Uterus (tissue), 2 donors: ENCODE results near the gene OSBPL2.

Experiments used
- CTCF ChIP-seq, 4 experiments: fragments of 200-600 bp in 2 of 4; fragments of 450-650 bp in 2 of 4; sonication (generic) in 2 of 4; IDR thresholded peaks; one replicate each; pipeline ENCODE4 v1.5.1; 2016 to 2019; ENCODE audit warnings: antibody characterized with exemption in 4 of 4, mild to moderate bottlenecking in 2 of 4, moderate library complexity in 1 of 4
- POLR2A ChIP-seq, 2 donors: fragments of 450-650 bp; IDR thresholded peaks; one replicate each; pipeline ENCODE4 v1.6.1; 2016; ENCODE audit warnings: antibody characterized with exemption in 2 of 2, mild to moderate bottlenecking in 1 of 2, moderate library complexity in 1 of 2

GRCh38 chr20:62227977-62228958 is 10.1 kb upstream of the OSBPL2 start:
- TF ChIP-seq POLR2A (IDR thresholded peaks at IDR 0.05), result no peak
- no peak for TF ChIP-seq CTCF (IDR thresholded peaks at IDR 0.05)
